HepG2 (cell line): ENCODE results near the gene GAS6.

ENCODE experiments used
- ATF1 ChIP-seq: IDR thresholded peaks from 2 replicates; pipeline ENCODE4 v1.6.1; 2016; ENCODE audit warnings: mild to moderate bottlenecking, control low read depth
- CEBPB ChIP-seq: IDR thresholded peaks from 2 replicates; pipeline ENCODE4 v1.6.1; 2011; ENCODE audit warnings: low read depth, low read length, improper control_type of control experiment, borderline replicate concordance
- NCOA1 ChIP-seq: sonication (generic); formaldehyde crosslinking; IDR thresholded peaks from 2 replicates; pipeline ENCODE4 v1.9.0; 2021; ENCODE audit warnings: missing genetic modification reagents
- NFRKB ChIP-seq: fragments of 450-650 bp; IDR thresholded peaks from 2 replicates; pipeline ENCODE4 v1.6.1; 2017
- PRMT3 ChIP-seq: sonication (generic); formaldehyde crosslinking; IDR thresholded peaks from 2 replicates; pipeline ENCODE4 v1.8.1; 2022; ENCODE audit warnings: low read depth, mild to moderate bottlenecking, moderate library complexity, missing genetic modification reagents, borderline replicate concordance
- THRA ChIP-seq: sonication (generic); formaldehyde crosslinking; IDR thresholded peaks from 2 replicates; pipeline ENCODE4 v1.4.0; 2020; ENCODE audit warnings: missing genetic modification reagents, borderline replicate concordance
- ZNF335 ChIP-seq: sonication (generic); formaldehyde crosslinking; IDR thresholded peaks from 2 replicates; pipeline ENCODE4 v1.4.0; 2020; ENCODE audit warnings: missing genetic modification reagents
- ZNF569 ChIP-seq: sonication (generic); formaldehyde crosslinking; IDR thresholded peaks from 2 replicates; pipeline ENCODE4 v1.5.0; 2020; ENCODE audit warnings: mild to moderate bottlenecking, missing genetic modification reagents, moderate library complexity, borderline replicate concordance
- ZSCAN30 ChIP-seq: sonication (generic); formaldehyde crosslinking; IDR thresholded peaks from 2 replicates; pipeline ENCODE4 v1.5.0; 2020; ENCODE audit warnings: mild to moderate bottlenecking, missing genetic modification reagents
- TF ChIP-seq, protein P1 (sequence below): sonication (generic); formaldehyde crosslinking; IDR thresholded peaks from 2 replicates; pipeline ENCODE4 v1.4.0; 2020; ENCODE audit warnings: mild to moderate bottlenecking, missing genetic modification reagents
- TF ChIP-seq, protein P2 (sequence below): IDR thresholded peaks from 2 replicates; pipeline ENCODE4 v1.6.1; 2016
- TF ChIP-seq, protein P3 (sequence below): sonication (generic); formaldehyde crosslinking; IDR thresholded peaks from 2 replicates; pipeline ENCODE4 v1.5.1; 2020; ENCODE audit warnings: missing genetic modification reagents, mild to moderate bottlenecking, borderline replicate concordance

DNA sequence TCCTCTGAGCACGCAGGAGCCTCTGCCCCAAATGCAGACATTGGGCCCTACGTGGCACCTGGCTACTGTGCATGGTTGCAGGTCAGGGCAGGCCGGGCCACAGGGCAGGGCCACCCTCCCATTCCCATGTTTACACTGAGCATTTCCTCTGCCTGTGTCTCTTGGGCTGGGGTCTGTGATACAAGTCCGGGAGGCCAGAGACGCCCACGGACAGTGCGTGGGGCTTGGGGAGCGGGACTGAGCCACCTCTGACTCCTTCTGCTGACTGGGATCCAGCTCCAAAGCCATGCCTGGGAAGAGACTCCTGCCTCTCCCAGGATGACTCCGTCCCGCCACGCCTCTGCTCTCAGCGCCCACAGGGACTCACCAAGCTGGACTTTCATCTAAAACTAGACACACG is 18.8 kb downstream of the GAS6 start:
- TF ChIP-seq NCOA1 (CRISPR knock-in tag) (no peak), ATF1 (CRISPR knock-in tag) (no peak), CEBPB (no peak), THRA (no peak), PRMT3 (no peak), NFRKB (no peak), ZNF569 (CRISPR knock-in tag) (no peak), ZSCAN30 (CRISPR knock-in tag) (no peak), ZNF335 (no peak)
- TF ChIP-seq, protein P1, sequence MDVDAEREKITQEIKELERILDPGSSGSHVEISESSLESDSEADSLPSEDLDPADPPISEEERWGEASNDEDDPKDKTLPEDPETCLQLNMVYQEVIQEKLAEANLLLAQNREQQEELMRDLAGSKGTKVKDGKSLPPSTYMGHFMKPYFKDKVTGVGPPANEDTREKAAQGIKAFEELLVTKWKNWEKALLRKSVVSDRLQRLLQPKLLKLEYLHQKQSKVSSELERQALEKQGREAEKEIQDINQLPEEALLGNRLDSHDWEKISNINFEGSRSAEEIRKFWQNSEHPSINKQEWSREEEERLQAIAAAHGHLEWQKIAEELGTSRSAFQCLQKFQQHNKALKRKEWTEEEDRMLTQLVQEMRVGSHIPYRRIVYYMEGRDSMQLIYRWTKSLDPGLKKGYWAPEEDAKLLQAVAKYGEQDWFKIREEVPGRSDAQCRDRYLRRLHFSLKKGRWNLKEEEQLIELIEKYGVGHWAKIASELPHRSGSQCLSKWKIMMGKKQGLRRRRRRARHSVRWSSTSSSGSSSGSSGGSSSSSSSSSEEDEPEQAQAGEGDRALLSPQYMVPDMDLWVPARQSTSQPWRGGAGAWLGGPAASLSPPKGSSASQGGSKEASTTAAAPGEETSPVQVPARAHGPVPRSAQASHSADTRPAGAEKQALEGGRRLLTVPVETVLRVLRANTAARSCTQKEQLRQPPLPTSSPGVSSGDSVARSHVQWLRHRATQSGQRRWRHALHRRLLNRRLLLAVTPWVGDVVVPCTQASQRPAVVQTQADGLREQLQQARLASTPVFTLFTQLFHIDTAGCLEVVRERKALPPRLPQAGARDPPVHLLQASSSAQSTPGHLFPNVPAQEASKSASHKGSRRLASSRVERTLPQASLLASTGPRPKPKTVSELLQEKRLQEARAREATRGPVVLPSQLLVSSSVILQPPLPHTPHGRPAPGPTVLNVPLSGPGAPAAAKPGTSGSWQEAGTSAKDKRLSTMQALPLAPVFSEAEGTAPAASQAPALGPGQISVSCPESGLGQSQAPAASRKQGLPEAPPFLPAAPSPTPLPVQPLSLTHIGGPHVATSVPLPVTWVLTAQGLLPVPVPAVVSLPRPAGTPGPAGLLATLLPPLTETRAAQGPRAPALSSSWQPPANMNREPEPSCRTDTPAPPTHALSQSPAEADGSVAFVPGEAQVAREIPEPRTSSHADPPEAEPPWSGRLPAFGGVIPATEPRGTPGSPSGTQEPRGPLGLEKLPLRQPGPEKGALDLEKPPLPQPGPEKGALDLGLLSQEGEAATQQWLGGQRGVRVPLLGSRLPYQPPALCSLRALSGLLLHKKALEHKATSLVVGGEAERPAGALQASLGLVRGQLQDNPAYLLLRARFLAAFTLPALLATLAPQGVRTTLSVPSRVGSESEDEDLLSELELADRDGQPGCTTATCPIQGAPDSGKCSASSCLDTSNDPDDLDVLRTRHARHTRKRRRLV (CRISPR knock-in tag) = no peak
- TF ChIP-seq, protein P2, sequence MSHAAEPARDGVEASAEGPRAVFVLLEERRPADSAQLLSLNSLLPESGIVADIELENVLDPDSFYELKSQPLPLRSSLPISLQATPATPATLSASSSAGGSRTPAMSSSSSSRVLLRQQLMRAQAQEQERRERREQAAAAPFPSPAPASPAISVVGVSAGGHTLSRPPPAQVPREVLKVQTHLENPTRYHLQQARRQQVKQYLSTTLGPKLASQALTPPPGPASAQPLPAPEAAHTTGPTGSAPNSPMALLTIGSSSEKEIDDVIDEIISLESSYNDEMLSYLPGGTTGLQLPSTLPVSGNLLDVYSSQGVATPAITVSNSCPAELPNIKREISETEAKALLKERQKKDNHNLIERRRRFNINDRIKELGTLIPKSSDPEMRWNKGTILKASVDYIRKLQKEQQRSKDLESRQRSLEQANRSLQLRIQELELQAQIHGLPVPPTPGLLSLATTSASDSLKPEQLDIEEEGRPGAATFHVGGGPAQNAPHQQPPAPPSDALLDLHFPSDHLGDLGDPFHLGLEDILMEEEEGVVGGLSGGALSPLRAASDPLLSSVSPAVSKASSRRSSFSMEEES (CRISPR knock-in tag) = no peak
- TF ChIP-seq, protein P3, sequence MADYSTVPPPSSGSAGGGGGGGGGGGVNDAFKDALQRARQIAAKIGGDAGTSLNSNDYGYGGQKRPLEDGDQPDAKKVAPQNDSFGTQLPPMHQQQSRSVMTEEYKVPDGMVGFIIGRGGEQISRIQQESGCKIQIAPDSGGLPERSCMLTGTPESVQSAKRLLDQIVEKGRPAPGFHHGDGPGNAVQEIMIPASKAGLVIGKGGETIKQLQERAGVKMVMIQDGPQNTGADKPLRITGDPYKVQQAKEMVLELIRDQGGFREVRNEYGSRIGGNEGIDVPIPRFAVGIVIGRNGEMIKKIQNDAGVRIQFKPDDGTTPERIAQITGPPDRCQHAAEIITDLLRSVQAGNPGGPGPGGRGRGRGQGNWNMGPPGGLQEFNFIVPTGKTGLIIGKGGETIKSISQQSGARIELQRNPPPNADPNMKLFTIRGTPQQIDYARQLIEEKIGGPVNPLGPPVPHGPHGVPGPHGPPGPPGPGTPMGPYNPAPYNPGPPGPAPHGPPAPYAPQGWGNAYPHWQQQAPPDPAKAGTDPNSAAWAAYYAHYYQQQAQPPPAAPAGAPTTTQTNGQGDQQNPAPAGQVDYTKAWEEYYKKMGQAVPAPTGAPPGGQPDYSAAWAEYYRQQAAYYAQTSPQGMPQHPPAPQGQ (CRISPR knock-in tag) = no peak
